Measurements from ENCODE around the gene TXNDC9.
"Not testable (repeated sequence)": the region's sequence is repeated elsewhere in the genome, so short reads cannot be mapped to it uniquely, and the experiment has no call there.

Gene TXNDC9, protein sequence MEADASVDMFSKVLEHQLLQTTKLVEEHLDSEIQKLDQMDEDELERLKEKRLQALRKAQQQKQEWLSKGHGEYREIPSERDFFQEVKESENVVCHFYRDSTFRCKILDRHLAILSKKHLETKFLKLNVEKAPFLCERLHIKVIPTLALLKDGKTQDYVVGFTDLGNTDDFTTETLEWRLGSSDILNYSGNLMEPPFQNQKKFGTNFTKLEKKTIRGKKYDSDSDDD

DNA sequence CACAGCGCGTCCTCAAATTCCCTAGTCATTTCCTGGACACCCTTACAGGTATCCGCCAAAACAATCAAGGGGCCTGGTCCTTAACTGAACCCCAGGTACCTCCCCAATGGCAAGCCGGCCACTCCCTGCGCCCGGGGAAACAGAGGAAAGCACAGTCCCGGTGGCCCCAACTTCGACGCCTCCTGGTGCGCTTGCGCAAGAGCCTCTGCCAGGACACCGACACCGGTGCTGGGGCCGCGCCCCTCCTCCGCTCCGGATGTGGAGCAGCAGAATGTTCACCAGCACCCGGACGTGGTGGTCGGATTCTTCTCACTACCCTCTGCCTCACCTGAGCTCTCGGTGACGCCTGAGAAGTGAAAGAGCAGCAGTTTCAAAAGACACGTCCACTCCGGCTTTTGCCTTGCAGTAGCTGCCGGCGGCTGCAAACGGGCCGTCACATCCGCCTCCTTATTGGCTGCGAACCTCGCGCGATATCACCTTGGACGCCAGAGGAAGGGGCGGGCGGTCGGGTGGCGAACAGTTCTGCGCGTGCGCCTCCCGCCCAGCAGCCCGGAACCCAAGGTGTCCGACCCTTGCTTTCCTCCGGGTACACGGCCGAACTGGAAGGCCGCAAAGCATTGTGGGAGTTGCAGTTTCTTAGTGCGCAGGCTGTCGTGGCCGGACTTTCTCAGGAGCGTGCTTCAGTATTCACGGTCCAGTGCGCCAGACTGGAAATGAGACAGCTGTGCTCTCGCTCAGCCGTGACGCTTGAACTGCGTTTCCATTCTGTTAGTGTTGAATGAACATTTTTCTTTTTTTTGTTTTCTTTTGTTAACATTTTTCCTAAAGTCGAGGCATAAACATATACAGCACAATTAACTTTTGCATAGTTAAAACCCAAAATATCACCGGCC, at the start of gene TXNDC9:
Gene TXNDC9 (minus strand): TSS at position 423 of the 893 bp plus-strand sequence. CDS start 3,123 bp downstream, outside the sequence.
- peak; percentile 96 for DNase-seq

DNA sequence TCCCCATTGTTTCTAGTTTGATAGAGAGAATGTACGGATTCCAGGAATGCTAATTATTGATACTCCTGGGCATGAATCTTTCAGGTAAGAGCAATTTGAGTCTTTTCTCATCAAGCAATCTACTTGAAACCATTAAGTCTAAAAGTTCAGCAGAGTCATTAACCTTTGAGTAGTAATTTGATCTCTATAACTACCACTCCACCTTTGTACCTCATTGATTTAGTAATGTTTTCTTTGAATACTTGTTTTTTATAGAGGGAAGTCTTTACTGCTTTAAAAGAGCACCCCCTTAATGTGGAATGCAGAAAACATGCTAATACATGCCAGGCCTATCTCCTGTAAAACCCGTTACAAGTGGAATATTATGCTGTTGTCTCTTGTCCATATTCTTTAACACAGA, 46.0 kb upstream of the TXNDC9 start:
- no peak for DNase-seq

DNA sequence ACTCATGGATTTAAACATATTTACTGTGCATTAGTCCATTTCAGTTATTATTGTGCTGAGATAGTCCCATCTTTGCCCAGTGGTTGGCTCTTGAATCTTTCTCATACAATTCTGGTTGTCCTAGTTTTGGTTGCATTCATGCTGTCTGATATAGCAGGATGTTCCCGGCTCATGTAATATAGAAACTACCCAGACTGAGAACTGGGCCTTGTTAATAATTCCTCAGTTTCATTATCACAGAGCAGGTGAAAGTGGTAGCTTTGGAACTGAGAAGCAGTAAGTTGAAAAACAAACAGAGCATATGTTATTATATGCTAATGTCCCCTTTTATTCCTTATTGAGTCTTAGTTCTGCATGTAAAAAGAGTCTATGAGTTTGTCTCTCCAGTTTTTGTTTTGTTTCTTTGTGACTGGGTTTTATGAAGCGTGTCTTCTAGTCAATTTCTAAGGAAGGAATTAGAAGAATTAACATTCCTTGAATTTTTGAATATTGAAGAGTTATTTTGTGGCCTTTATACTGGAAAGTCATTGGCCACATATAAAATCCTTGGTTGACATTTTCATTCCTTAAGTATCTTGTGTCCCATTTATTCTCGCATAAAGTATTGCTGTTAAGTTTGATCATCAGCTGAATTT, 44.4 kb upstream of the TXNDC9 start:
- DNase-seq, result no peak

DNA sequence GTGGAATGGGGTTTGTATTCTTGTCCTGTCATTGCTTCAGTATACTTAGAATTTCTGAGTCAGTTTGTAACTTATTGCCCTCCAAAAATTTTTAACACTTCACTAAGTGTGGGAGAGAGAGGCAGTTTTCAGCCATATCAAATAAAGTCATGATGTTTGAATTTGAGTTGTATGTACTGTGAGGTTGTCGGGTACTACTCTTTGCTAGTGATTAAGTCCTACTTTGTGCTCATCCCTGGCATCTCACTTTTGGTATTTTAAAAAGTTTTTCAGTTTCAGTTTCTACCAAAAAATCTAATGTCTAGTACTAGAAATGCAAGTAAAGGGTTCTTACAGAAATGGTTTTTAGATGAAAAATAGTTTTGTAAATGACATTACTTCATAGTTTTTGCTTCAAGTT, 41.7 kb upstream of the TXNDC9 start:
- no peak for DNase-seq

DNA sequence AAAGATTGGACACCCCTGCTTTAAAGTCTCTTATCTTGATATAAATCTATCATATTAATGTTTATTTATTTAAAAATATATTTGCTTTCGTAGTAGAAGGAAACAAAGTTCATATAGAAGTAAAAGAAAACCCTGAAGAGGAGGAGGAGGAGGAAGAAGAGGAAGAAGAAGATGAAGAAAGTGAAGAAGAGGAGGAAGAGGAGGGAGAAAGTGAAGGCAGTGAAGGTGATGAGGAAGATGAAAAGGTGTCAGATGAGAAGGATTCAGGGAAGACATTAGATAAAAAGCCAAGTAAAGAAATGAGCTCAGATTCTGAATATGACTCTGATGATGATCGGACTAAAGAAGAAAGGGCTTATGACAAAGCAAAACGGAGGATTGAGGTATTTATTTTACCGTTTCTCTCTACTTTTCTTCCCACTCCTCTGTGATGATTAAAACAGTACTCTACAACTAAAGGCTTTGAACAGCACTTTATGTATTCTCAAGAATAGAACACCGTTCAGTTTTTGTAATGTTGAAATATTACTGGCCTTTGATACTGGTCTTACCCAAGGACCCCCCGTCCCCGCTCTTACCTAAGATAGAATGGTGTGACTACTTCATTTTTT, 40.2 kb upstream of the TXNDC9 start:
- no peak for DNase-seq

DNA sequence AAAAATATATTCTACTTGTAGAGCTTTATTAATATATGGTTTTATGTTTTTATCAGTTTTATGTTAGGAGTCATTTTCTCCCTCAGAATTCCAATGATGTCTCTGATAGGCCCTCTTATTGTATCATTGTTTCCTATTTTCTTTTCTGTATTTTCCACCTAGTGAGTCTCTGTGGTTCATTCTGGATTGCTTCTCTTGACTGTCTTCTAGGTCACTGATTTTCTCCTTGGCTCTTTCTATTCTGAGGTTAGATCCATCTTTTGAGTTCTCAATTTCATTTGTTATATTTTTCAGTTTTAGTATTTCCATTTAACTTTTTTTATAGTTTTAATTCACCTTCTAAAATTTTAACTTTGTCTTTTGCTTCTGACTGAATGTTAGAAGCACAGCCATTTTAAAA, 38.6 kb upstream of the TXNDC9 start:
- no peak for DNase-seq

DNA sequence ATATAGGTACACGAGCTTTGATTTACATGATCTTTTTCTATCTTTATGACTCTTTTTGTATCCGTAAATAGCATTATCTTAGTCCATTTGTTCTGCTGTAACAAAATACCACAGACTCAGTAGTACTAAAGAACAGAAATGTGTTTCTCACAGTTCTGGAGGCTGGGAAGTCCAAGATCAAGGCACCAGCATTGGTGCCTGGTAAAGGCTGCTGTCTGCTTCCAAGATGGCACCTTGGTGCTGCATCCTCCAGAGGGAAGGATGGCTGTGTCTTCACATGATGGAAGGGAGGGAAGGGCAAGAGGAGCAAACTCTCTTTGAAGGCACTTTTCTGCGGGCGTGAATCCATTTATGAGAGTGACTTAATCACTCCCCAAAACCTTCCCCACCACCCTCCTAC, 37.0 kb upstream of the TXNDC9 start:
- no peak for DNase-seq

DNA sequence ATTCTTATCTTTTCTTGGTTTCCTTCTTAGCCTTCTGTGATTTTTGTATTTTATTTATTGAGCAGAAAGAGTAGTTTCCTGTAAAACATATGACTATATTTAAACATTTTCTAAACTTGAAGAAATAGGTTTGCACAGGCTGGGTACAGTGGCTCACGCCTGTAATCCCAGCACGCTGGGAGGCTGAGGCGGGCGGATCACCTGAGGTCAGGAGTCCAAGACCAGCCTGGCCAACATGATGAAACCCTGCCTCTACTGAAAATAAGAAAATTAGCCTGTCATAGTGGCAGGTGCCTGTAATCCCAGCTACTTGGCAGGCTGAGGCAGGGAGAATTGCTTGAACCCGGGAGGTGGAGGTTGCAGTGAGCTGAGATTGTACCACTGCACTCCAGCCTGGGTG, 32.7 kb upstream of the TXNDC9 start:
- not testable (repeated sequence) for DNase-seq

DNA sequence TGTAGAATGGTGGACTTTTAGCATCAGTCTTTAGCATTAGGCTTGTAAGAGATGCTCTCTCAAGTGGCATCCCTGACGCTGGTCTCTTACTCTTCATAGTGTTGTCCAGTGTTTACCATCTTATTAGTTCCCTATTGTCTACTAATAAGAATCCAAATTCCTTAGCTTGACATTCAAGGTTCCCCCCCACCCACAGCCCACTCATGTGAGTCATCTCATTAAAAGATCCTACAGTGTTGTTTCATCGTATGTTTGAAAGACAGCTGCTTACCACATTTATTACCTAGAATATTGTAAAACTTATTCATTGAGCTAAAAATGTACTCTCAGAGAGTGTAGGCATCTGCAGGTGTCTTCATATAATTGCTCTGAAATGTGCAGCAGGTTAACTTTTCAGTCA, 29.5 kb upstream of the TXNDC9 start:
- no peak for DNase-seq

DNA sequence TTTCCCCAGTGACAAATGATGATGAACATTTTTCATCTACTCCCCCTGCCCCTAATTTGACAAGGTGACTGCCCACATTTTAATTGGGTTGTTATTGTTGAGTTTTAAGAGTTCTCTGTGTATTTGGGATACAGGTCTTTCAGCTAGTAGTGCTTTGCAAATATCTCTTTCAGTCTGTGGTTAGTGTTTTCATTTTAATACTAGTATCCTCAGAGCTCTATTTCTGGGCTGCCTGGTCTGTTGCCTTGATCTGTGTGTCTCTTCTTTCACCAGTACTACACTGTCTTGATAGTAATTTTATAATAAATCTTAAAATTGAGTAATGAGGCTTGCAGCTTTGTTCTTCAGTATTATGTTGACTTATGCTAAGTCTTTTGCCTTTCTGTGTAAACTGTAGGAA, 20.7 kb upstream of the TXNDC9 start:
- DNase-seq, result no peak

DNA sequence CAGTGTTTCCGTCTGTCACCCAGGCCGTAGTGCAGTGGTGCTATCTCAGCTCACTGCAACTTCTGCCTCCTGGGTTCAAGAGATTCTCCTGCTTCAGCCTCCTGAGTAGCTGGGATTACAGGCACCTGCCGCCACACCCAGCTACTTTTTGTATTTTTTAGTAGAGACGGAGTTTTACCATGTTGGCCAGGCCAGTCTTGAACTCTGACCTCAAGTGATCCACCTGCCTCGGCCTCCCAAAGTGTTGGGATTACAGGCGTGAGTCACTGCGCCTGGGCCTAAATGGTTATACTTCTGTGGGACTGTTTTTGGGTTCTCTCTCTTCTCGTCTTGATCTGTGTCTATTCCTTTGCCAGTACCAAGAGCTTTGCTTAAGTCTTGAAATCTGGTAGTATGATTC, 18.7 kb upstream of the TXNDC9 start:
- DNase-seq, result not testable (repeated sequence)

DNA sequence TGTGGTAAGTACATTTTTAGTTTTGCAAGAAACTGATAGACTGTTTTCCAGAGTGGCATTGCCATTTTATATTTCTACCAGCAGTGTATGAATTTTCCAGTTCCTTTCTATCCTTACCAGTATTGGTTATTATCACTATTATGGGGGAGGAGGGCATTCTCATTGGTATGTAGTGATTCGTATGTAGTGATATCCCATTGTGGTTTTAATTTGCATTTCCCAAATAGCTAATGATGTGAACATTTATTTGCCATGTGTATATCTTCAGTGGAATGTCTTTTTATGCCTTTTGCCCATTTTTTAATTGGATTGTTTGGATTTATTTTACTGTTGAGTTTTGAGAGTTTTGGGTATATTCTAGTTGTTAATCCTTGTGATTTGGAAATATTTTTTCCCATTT, 17.9 kb upstream of the TXNDC9 start:
- no peak for DNase-seq

DNA sequence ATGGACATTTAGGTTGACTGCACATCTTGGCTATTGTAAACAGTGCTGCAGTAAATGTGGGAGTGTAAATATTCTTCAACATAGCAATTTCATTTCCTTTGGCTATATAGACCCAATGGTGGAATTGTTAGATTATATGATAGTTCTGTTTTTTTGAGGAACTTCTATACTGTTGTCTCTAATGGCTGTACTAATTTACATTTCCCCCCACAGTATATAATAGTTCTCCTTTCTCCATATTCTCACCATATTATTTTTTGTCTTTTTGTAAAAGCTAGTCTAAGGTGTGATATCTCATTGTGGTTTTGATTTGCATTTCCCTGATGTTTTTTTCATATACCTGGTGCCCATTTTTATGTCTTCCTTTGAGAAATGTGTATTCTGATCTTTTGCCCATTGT, 14.1 kb upstream of the TXNDC9 start:
- DNase-seq, result no peak

DNA sequence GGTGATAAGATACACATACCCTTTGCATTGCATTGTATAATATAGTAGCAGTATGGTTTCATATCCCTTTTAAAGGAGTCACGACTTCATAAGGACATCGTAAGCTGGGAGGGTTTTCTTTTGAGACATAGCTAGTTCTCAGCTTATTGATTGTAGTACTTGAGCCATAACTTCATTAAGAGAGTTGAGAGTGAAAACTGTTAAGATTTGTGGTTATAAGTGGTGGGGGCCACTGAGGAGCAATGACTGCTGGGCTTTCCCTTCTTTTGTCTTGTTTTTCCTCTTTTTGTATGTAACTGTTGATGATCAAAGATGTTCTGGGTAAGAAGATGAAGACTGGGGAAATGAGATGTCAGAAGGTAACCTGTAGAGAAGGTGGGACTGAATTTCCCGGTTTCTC, 12.0 kb upstream of the TXNDC9 start:
- no peak for DNase-seq

DNA sequence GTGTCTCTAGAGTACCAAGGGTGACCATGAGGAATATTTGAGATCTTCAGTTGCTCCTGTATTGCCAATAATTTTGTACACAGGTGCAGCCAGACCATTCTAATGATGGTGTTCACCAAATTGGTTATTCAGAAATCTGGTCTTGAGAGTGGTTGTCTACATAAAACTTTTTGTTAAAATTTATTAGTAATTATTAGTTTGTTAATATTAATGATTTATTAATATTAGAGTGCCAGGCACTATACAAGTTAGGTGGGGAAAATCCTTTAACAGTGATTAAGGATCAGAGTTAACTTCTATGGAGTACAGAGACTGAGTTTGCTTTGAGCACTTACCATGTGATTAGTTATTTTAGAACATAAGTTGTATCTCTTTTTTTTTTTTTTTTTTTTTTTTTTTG, 10.1 kb upstream of the TXNDC9 start:
- DNase-seq, result no peak

DNA sequence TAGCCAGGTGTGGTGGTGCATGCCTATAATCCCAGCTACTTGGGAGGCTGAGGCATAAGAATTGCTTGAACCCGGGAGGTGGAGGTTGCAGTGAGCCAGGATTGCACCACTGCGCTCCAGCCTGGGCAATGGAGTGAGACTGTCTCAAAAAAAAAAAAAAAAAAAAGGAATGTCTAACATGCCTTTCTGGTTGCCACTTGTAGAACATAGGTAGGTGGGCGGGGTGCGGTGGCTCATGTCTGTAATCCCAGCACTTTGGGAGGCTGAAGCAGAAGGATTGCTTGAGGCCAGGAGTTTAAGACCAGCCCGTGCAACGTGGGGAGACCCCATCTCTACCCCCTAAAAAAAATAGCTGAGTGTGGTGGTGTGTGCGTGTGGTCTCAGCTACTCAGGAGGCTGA, 9.3 kb upstream of the TXNDC9 start:
- DNase-seq, result not testable (repeated sequence)

DNA sequence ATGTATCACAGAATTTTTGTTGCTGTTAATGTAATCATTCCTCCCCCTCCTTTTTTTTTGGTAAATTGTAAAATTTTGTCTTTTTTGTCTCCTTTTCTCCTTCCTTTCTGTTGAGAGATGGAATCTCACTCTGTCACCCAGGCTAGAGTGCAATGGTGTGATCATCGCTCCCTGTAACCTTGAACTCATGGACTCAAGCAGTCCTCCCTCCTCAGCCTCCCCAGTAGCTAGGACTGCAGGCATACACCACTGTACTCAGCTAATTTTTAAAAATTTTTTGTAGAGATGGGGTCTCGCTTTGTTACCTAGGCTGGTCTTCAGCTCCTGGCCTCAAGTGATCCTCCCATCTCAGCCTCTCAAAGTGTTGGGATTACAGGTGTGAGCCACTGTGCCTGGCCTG, 6.4 kb upstream of the TXNDC9 start:
- DNase-seq, result no peak

DNA sequence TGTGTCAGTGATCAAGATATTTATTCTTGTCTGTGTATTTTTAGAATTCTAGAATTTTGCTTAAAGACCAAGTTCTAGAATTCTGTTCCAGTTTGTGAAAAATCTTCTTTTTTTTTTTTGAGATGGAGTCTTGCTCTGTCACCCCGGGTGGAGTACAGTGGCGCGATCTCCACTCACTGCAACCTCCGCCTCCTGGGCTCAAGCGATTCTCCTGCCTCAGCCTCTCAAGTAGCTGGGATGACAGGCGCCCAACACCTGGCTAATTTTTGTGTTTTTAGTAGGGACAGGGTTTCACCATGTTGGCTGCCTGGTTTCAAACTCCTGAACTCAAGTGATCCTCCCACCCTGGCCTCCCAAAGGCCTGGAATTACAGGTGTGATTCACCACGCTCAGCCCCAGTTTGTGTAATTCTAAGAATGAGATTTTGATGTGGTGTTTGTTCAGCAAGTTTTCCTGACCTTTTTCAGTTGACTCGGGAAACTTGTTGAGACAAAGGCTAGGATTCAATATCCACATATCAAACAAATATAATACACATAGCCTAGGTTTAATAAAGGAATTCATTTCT, 4.6 kb upstream of the TXNDC9 start:
- no peak for DNase-seq

DNA sequence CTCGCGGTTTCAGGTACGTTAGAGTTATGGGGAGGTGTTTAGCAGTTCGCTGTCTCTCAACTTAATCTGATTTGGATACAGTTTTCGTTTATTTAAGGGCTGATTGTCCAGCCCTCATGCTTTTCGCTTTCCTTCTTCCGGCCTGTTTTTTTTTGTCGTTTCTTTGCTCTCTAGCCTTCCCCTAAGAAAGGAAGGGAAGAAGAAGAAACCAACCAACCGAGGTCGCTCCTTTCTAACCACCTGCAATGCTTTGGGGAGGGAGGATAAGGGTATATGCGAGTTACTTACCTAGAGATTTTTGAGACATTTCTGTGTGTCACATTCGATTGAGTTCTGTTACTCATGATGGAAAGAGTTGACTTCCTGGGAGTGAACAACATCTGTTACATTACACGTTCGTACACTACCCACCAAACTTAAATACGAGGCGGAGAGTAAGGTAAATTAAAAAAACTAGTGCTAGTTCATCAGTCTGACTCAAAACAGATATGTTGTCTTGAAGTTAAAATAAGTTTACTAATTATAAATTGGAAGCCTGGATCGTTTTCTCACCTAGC, 2.0 kb upstream of the TXNDC9 start:
- no peak for DNase-seq

DNA sequence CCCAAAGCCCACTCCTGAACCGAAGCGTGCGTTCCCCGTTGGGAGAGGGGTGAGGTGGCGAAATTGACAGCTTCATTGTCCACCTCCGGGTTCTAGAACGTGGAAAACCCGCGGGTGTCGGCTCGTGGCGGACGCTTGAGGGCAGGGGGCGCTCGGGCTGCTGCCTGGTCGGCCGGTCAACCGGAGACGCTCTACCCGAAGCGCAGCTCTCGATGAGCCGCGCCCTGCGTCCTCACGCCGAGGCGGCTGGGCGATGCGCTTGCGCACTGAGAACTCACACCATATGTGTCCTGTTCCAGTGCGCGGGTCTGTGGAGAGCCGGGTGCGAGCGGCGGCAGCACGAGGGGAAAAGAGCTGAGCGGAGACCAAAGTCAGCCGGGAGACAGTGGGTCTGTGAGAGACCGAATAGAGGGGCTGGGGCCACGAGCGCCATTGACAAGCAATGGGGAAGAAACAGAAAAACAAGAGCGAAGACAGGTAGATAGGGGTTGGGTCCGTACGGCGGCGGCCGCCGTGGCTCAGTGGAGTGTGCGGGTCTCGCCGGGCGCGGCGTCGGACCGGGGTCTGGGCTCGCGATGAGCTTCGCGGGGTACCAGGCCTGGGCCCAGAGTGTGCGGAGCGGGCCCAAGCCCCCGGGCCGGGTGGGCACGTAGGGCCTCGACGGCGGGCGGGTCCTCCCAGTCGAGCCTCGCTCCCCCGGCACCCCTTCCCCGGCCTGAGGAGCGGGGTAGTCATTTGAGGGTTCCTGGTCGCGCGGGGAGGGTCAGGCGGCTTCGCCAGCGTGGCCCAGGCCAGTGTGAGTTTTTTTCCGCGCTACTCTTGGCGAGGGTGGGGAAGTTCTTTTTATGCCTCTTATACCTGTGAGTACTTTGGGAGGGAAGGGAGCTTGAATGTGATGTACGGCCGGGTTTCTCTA, 1.2 kb upstream of the TXNDC9 start, which contains the start of gene EIF5B:
Gene EIF5B (plus strand): TSS at position 277 of the 916 bp plus-strand sequence. CDS start 166 bp downstream, at position 443.
- DNase-seq, result peak; percentile 54

DNA sequence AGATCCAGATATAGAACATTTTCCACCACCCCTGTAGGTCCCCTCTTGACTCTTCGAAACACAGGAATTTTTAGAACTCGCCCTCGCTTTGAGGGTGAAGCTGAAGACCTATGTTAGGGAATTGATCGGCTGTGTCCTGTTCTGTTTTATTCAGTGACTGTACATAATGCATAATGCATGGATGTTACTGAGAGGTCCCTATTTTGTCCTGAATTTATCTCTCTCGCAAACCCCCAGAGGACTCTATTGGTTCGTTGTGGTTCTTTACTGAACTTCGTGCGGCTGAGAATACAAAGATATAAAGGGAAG, 625 bp upstream of the TXNDC9 start:
- DNase-seq, result no peak

DNA sequence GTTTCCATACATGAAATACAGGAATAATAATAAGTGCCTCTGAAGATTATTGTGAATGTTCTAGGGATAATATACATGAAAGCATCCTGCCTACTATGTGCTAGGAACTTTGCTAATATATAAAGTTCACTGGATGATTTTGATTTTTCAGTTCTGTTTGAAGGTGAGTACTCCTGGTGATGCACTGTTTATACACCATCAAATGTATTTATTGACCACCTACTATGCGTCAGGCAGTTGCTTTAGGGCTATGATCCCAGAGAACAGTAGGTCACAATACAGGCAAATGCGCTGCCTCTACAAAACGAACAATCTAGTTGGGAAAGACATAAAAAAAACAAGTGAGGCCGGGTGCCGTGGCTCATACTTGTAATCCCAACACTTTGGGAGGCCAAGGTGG, 10.7 kb downstream of the TXNDC9 start:
- DNase-seq, result no peak
